GOT3 (cell line): ENCODE measurements around the gene COMMD10.
"Not testable (repeated sequence)": the region's sequence is repeated elsewhere in the genome, so short reads cannot be mapped to it uniquely, and the experiment has no call there.

Experiments used
- DNase-seq: peaks from one replicate; lab custom pipeline; 2025; ENCODE audit warnings: mixed read lengths; lab: John Stamatoyannopoulos, UW

Gene COMMD10

DNA sequence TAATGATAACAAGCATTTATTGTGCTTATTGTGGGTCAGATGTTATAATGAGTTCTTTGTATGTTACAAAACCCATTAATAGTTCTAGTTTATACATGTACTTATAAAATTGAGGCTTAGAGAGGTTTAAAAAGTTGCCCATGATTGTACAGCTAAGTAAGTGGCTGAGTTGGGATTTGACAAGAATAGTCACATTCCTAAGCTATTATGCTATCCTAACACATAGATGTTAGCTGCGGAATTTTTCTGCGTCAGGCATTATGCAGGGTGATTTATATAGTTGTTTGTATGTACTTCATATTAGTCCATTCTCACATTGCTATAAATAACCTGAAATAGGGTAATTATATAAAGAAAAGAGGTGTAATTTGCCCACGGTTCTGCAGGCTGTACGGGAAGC, 12.5 kb downstream of the COMMD10 start:
- DNase-seq: no peak

DNA sequence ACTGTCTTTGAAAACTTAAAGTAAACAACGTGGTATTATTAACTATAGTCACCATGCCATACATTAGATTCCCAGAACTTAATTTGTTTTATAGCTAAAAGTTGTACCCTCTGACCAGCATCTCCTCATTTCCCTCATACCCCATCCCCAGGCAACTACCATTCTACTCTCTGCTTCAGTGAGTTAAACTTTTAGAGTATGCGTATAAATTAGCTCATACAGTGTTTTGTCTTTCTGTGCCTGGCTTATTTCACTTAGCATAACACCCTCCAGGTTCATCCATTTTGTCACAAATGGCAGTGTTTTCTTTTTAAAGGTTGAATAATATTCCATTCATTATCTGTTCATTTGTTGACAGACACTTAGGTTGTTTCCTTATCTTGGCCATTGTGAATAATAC, 14.2 kb downstream of the COMMD10 start:
- no peak for DNase-seq

DNA sequence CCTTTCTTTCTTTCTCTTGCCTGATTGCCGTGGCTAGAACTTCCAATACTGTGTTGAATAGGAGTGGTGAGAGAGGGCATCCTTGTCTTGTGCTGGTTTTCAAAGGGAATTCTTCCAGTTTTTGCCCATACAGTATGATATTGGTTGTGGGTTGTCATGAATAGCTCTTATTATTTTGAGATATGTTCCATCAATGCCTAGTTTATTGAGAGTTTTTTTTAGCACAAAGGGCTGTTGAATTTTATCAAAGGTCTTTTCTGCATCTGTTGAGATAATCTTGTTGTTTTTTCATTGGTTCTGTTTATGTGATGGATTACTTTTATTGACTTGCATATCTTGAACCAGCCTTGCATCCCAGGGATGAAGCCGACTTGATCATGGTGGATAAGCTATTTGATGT, 20.1 kb downstream of the COMMD10 start:
- not testable (repeated sequence) for DNase-seq

DNA sequence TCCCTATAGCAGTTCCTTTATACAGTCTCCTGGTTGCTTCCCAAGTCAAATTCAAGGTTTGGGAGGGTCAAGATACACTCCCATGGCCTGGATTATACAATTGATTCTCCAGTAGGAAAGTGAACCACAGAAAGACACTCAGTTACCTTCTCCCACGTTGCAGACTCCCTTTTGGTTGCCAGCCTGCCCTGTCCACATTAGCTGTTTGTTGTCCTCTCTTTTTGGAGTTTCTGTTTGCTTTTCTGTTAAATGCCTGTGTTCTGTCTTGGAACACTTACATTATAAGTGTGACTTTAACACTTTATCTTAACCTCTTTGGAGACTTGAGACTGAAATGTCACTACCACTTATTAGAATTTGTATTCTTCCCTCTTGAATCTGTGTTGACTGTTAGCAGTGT, 30.3 kb downstream of the COMMD10 start:
- no peak for DNase-seq

DNA sequence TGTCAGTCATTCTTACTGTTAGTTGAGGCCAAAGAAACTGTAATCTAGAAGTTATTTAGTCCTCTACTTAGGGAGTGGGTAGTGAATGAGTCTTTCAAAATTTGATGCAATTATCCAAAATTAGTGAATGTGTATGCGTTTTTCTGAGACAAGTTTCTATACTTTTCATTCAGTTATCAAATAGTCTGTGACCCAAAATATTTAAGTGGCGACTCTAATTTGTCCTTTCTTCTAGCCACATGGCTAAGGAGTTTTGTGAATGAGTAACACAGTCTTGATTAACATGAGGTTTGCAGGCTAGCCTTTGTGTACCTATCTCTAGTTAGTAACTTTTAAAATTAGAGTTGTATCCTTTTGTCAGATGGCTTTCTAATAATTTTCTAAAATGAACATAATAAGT, 45.6 kb downstream of the COMMD10 start:
- DNase-seq: no peak

- no peak for DNase-seq
Measured at GRCh38 chr5:116130976-116131375, 46.2 kb downstream of the COMMD10 start.

DNA sequence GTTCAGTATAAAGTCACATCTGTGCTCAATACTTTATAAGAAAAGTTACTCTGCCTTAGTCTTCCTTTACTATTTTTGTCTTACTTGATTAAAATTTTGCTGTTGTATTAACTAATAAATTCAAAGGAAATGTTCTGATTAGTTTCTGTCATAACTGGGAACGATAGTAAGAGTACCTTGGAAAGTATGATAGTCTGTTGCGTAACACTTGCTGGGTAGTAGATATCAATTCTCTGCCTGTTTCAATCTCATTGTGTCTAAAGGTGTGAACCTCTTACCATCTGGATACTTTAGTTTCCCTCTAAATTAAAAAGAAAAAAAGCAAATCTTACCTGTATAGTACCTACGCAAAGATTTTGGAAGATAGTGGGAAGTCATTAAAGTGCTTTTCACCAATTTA, 48.5 kb downstream of the COMMD10 start:
- no peak for DNase-seq

DNA sequence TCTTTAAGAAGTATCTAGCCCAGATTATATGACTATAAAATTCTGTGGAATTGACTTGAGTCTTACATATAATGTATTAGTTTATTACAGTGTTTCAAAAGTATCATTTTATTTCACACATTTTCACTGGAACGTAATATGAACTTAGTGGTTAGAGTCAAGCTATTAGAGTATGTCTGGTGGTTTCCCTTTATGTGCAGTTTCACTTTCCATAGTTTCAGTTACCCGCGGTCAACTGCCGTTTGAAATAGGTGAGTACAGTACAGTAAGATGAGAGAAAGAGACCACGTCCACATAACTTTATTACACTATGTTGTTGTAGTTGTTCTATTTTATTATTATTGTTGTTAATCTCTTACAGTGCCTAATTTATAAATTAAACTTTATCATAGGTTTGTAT, 50.5 kb downstream of the COMMD10 start:
- no peak for DNase-seq

GRCh38 chr5:116137544-116138378, 52.9 kb downstream of the COMMD10 start:
- no peak for DNase-seq

GRCh38 chr5:116142495-116142894, 57.7 kb downstream of the COMMD10 start:
- no peak for DNase-seq

- DNase-seq: no peak
Measured at GRCh38 chr5:116144103-116144502, 59.3 kb downstream of the COMMD10 start.

- DNase-seq: no peak
Measured at GRCh38 chr5:116144991-116145390, 60.2 kb downstream of the COMMD10 start.

GRCh38 chr5:116145416-116145815, 60.6 kb downstream of the COMMD10 start:
- DNase-seq: no peak

DNA sequence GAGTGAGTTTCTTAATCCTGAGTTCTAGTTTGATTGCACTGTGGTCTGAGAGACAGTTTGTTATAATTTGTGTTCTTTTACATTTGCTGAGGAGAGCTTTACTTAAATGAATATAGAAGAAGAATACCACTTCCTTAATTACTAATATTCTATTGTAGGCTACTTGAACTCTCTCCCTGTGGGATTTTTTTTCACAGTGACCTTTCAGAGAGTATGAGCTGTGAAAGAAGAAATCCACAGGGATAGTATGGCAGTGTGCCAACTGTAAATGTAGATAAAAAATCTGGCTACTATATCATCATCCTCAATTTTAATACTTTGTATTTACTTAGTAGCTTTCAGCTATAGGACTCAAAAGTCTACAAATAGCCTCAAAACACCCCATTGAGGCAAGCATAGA, 67.3 kb downstream of the COMMD10 start:
- no peak for DNase-seq

DNA sequence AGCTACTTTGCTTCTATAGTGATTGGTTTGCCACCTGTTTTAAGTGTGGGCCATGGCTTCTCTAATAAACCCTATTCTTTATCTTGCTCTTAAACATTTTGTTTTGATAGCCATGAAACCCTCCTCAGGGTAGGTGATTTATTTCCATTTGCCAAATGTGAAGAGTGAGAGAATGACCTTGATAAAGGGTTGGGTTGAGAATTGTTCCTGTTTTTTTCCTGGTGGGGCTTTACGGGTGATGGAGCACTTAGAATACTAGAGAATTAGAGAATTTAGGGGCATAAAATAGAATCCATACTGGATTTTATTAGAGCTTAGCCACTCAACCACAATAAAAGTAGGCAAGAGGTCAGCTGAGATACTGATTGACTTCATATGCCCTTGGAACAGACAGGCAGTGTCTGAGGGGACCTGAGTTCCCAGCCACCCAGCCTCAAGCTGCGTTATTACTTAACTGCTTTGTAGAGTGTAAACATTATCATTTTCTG, 68.9 kb downstream of the COMMD10 start:
- no peak for DNase-seq

DNA sequence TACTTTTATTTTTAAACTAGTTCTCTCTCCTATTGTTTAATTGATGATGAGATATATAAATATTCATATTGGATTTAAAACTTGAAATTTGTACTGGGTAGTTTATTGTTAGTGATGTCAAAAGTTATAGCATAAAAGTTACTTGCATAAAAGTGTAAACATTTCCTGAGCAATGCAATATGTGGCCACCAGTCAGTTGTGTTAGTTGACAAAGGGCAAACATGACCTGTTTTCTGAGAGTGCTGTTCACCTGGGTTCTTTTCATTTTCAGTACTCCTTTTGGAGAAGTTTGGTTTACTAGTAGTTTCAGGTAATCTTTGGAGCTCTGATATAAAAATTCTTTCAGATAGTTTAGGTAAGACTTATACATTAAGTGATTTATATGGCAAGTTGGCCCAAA, 69.4 kb downstream of the COMMD10 start:
- DNase-seq: no peak

DNA sequence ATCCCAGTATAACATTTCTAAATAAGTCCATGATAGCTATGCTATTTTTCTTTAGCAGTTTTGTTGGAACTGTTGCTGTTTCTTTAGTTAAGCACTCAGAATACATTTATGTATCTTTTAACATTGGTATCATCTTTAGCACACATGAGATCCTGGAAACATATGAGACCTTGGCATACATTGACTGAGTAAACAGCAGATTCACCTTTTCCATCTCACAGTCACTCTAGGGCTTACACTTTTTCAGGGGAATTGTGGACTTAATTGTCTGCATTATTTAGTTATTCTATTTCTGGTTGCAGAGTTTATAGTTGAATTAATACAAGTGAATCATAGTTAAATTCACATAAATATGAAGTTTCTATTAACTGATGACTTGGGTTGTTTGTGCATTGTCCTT, 70.1 kb downstream of the COMMD10 start:
- no peak for DNase-seq

DNA sequence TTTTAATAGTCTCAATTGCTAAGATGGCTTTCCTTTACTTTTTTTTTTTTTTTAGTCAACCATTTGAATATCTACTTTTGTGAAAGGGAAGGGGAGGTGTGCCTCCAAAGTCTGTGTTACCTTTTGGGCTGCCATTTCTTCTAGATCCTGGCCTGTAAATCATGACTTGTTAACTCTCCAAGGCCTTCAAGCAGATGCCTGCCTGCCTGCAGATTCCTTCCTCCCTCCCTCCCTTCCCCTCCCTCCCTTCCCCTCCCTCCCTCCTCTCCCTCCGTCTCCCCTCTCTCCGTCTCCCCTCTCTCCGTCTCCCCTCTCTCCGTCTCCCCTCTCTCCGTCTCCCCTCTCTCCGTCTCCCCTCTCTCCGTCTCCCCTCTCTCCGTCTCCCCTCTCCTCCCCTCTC, 73.1 kb downstream of the COMMD10 start:
- no peak for DNase-seq

DNA sequence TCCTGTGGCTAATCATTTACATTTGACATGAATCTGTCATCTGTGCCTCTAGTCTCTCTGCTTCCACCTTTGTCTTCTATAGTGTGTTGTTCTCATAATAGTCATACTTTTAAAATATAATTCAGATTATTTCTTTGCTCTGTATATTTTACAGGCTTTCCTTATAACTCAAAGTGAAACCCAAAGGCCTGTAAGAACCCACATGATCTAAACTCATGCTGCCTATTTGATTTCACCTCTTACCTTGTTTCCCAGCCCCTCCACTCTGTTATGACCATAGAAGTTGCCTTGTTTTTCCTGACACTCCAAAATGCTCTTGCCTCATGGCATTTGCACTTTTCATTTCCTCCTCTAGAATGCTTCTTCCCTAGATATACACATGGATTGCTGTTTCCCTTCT, 74.2 kb downstream of the COMMD10 start:
- DNase-seq: no peak

DNA sequence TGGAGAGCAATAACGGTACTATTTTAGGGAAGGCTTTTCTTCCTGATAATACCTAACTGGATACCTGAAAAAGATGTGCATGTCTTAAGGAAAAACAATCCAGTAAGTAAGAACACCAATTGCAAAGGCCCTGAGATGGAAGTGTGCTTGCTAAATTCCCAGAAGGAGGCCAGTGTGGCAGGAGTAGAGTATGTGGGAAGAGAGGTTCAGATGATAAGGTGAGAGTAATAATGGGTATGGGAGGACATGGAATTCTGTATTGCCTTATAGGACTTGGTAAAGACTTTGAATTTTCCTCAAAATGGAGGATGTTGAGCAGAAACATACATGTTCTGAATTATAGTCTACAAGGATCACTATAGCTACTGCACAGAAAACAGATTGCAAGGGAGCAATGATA, 89.3 kb downstream of the COMMD10 start:
- no peak for DNase-seq

GRCh38 chr5:116176121-116176520, 91.3 kb downstream of the COMMD10 start:
- DNase-seq: no peak

DNA sequence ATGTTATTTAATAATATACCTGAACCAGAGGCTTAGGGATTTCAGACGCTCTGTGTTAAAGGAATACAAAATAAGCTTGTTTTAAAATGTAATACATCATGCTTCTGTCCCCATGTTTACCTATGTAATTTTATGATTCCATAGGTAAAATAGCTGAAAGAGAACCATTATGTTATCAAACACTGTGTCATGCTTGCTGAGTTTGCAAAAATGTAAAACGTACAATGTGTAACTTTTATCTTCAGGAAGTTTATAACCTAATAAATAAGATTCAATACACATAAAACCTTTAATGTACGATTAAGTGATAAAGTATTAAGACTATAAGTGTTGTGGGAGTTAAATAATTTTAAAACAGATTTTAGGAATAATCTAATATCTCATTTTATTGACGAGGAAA, 94.1 kb downstream of the COMMD10 start:
- no peak for DNase-seq

DNA sequence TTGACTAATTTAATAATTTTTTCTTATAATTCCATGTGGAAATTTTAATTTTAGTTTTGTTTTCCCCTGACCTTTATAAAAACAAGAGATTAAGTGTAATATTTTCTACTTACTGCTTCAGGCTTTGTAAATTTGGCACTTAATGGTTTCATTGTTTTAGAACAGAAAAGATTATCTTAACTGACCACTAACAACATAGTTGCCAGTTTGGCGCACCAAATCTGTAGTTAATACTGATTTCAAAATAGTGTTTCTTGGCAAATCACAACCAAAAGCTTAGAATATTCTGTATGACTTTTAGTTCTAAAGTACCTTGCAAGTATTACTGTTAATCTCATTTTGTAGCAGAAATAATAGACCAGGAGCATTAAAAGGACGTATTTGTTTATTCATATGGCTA, 124.3 kb downstream of the COMMD10 start:
- DNase-seq: no peak

GRCh38 chr5:116212225-116212624, 127.4 kb downstream of the COMMD10 start:
- no peak for DNase-seq
